ENCODE data around the gene SMIM43.

Gene SMIM43

GRCh38 chr4:121806411-121806810 is 41.4 kb upstream of the SMIM43 start:
- Histone ChIP-seq H3K79me2 (ENCODE audit: insufficient read depth, low read length) (peaks cover 40% of the 10 kb centered on the region), H3K9me2 (replicated peaks; ENCODE audit: low read depth, low read length) (no peaks in the 10 kb centered on the region), H3K9ac (ENCODE audit: low read depth, low read length, poor library complexity, severe bottlenecking) (no peak overlapping the region), H3K9me3 (ENCODE audit: insufficient read depth, low read depth, low read length) (no peaks in the 10 kb centered on the region), H3K4me1 (ENCODE audit: insufficient read depth, low read length, poor library complexity, severe bottlenecking) (peaks cover 27% of the 10 kb centered on the region), H3K36me3 (ENCODE audit: insufficient read depth, low read length) (peaks cover 37% of the 10 kb centered on the region), H4K20me1 (ENCODE audit: insufficient read depth, low read length, poor library complexity, severe bottlenecking) (peaks cover 28% of the 10 kb centered on the region), H3K27me3 (ENCODE audit: insufficient read depth, low read length, poor library complexity, severe bottlenecking) (no peaks in the 10 kb centered on the region), H3K4me2 (ENCODE audit: low read depth, low read length, poor library complexity, severe bottlenecking) (no peak overlapping the region), H2AFZ (ENCODE audit: low read length) (no peak overlapping the region), H3F3A (ENCODE audit: low read depth) (0 out of 2 replicates have a peak, but pooled peaks cover 8% of the 10 kb centered on the region), H3K4me3 (ENCODE audit: low read length, poor library complexity, severe bottlenecking) (no peak overlapping the region)
- no peak for TF ChIP-seq CTCF (conservative IDR thresholded peaks at IDR 0.05; ENCODE audit: low read length)
- TF ChIP-seq EZH2phosphoT487 (IDR thresholded peaks at IDR 0.05; ENCODE audit: borderline replicate concordance) = no peak

DNA sequence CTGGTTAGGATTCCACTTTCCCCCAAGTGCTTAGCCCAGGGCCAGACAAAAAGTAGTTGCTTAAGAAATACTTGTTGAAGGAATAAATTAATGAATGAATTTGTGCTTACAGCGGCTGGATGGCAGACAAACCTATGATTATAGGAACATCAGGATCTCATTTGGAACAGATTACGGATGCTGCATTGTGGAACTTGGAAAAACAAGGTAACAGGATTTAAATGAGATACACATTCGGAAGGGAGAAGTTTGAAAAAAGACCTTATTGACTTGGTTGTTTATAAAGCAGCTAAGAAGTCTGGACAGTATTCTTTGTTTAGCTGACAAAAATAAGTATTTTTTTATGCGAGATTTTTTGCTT is 36.7 kb upstream of the SMIM43 start:
- TF ChIP-seq CTCF (conservative IDR thresholded peaks at IDR 0.05; ENCODE audit: low read length) (no peak), EZH2phosphoT487 (IDR thresholded peaks at IDR 0.05; ENCODE audit: borderline replicate concordance) (no peak)
- peak overlapping the region; percentile 95 for H3K4me3 ChIP-seq (ENCODE audit: low read length, poor library complexity, severe bottlenecking)
- H3F3A ChIP-seq (ENCODE audit: low read depth) = no peaks in the 10 kb centered on the region
- H3K27me3 ChIP-seq (ENCODE audit: insufficient read depth, low read length, poor library complexity, severe bottlenecking) = peaks cover under 1% of the 10 kb centered on the region
- peaks cover 43% of the 10 kb centered on the region for H3K79me2 ChIP-seq (ENCODE audit: insufficient read depth, low read length)
- H3K4me1 ChIP-seq (ENCODE audit: insufficient read depth, low read length, poor library complexity, severe bottlenecking) = peaks cover 33% of the 10 kb centered on the region
- H3K36me3 ChIP-seq (ENCODE audit: insufficient read depth, low read length) = peaks cover 13% of the 10 kb centered on the region; the same call in 1 of the 2 replicates
- H3K4me2 ChIP-seq (ENCODE audit: low read depth, low read length, poor library complexity, severe bottlenecking) = peak overlapping the region; percentile 97
- H4K20me1 ChIP-seq (ENCODE audit: insufficient read depth, low read length, poor library complexity, severe bottlenecking) = peaks cover 21% of the 10 kb centered on the region
- H2AFZ ChIP-seq (ENCODE audit: low read length) = peak overlapping the region; percentile 98
- no peaks in the 10 kb centered on the region for H3K9me2 ChIP-seq (replicated peaks; ENCODE audit: low read depth, low read length)
- H3K9ac ChIP-seq (ENCODE audit: low read depth, low read length, poor library complexity, severe bottlenecking) = peak overlapping the region; percentile 95
- no peaks in the 10 kb centered on the region for H3K9me3 ChIP-seq (ENCODE audit: insufficient read depth, low read depth, low read length)

GRCh38 chr4:121800961-121801714 is 36.2 kb upstream of the SMIM43 start, which contains the start of gene EXOSC9:
EXOSC9 (plus strand) TSS chr4:121801323; CDS start chr4:121801425, 102 bp downstream.
- Histone ChIP-seq H3K9ac (ENCODE audit: low read depth, low read length, poor library complexity, severe bottlenecking) (peak within 1 kb of the TSS; percentile 95), H4K20me1 (ENCODE audit: insufficient read depth, low read length, poor library complexity, severe bottlenecking) (peaks cover 21% of the 10 kb centered on the region), H3K9me3 (ENCODE audit: insufficient read depth, low read depth, low read length) (no peaks in the 10 kb centered on the region), H3K9me2 (replicated peaks; ENCODE audit: low read depth, low read length) (no peaks in the 10 kb centered on the region), H3K36me3 (ENCODE audit: insufficient read depth, low read length) (peaks cover 9% of the 10 kb centered on the region; the same call in 1 of the 2 replicates), H3K4me2 (ENCODE audit: low read depth, low read length, poor library complexity, severe bottlenecking) (peak within 1 kb of the TSS; percentile 97), H3K27me3 (ENCODE audit: insufficient read depth, low read length, poor library complexity, severe bottlenecking) (peaks cover 6% of the 10 kb centered on the region), H3K4me3 (ENCODE audit: low read length, poor library complexity, severe bottlenecking) (peak within 1 kb of the TSS; percentile 95), H3F3A (ENCODE audit: low read depth) (no peaks in the 10 kb centered on the region), H3K4me1 (ENCODE audit: insufficient read depth, low read length, poor library complexity, severe bottlenecking) (peaks cover 33% of the 10 kb centered on the region), H3K79me2 (ENCODE audit: insufficient read depth, low read length) (peaks cover 43% of the 10 kb centered on the region), H2AFZ (ENCODE audit: low read length) (peak within 1 kb of the TSS; percentile 98)
- TF ChIP-seq EZH2phosphoT487 (IDR thresholded peaks at IDR 0.05; ENCODE audit: borderline replicate concordance) (no peak), CTCF (conservative IDR thresholded peaks at IDR 0.05; ENCODE audit: low read length) (no peak)

Measured in Loucy (cell line).